Psoas muscle (tissue), 8 donors: ENCODE results near the gene TRIM42. TPM values are rescaled to one million over a fixed set of nuclear protein-coding genes. Genes with fewer than 3 reads are reported as not detected.

ENCODE experiments used
- ATAC-seq, 4 donors: fragments of 200-7000 bp; cut with Tn5 transposase; one replicate each; pipeline ENCODE4 v1.9.1; 2020; ENCODE audit warnings: moderate library complexity in 3 of 4, mild to moderate bottlenecking in 2 of 4
- DNase-seq, 2 donors: peaks; one replicate each; pipeline ENCODE4 v3.0.0-alpha.2; 2020
- H3K27ac ChIP-seq: fragments of 200-600 bp; one replicate; pipeline ENCODE4 v1.8.0; 2022
- H3K27me3 ChIP-seq, 3 donors: fragments of 200-600 bp in 1 of 3; one replicate each; pipeline versions ENCODE4 v1.6.1 to v1.8.0; 2013 to 2022; ENCODE audit warnings: low read length in 2 of 3, mild to moderate bottlenecking in 2 of 3, moderate library complexity in 1 of 3; ENCODE audit not compliant: insufficient read depth in 3 of 3
- H3K36me3 ChIP-seq, 2 donors: fragments of 200-600 bp in 1 of 2; one replicate each; pipeline versions ENCODE4 v1.6.1 to v1.8.0; 2013 to 2022; ENCODE audit warnings: low read depth in 1 of 2, mild to moderate bottlenecking in 1 of 2, moderate library complexity in 1 of 2; ENCODE audit not compliant: insufficient read depth in 1 of 2
- H3K4me1 ChIP-seq: fragments of 200-600 bp; one replicate; pipeline ENCODE4 v1.8.0; 2022
- H3K4me3 ChIP-seq: fragments of 200-600 bp; one replicate; pipeline ENCODE4 v1.8.0; 2022; ENCODE audit warnings: mild to moderate bottlenecking
- H3K9me3 ChIP-seq: fragments of 200-600 bp; one replicate; pipeline ENCODE4 v1.8.0; 2022
- WGBS, 3 donors: extraction: QIAGEN DNeasy Blood & Tissue Kit; methylation state at CpG; one replicate each; pipeline versions ENCODE4 v1.1.6 to v1.1.7; 2013; 5-methylcytosine and 5-hydroxymethylcytosine counted together
- intact Hi-C, 2 donors: fragments of 100-400 bp; cut with DNase I; formaldehyde crosslinking; loops; one replicate each; pipeline versions ENCODE4 v1.11.0 to v1.14.2; 2022
- polyA plus RNA-seq, 3 donors: library from polyadenylated mRNA; stranded (reverse); fragments of 200-250 nt; gene quantifications; one replicate each; pipeline ENCODE4 v1.2.3, GENCODE V29; 2013
- total RNA-seq, 4 donors: library from RNA; stranded (reverse); fragmentation: NEBNext Ultra II Directional in 2 of 4; extraction: Animal tissue kit (Norgen Biotek cat#: 25700) in 2 of 4; gene quantifications; one replicate each; pipeline versions ENCODE4 v1.2.1 to v1.2.4, GENCODE V29; 2021 to 2023
- TF ChIP-seq, protein P1 (sequence below): fragments of 200-600 bp; IDR thresholded peaks from one replicate; pipeline ENCODE4 v1.8.0; 2022; ENCODE audit warnings: antibody characterized with exemption
- donor health status: healthy with polysubstance abuse.
- donor health status: DM: no; HTN: no; CAD: no; lungs with moderate emphysema.
- donor health status: Bipolar disorder and iron deficiency.
- donor health status: healthy.
- donor health status: DM: yes; HTN: yes; CAD: no.
- donor health status: DM: no; HTN: no; CAD: no.
- donor health status: DM: no; HTN: no; CAD: no.
- donor health status: DM: yes; HTN: yes; CAD: no.

Gene TRIM42
- total and polyA plus RNA-seq, 7 donors: 0.06 TPM; not detected in 6

- Histone ChIP-seq H3K27ac (no peak overlapping the region), H3K9me3 (no peaks in the 10 kb centered on the region), H3K4me1 (no peaks in the 10 kb centered on the region), H3K4me3 (no peak overlapping the region), H3K27me3 (no peaks in the 10 kb centered on the region), H3K36me3 (no peaks in the 10 kb centered on the region)
- no peak for DNase-seq
- WGBS, 3 donors: 76 to 88% (median 86%) methylated on average over 5 of the region's 5 CpGs
- TF ChIP-seq, protein P1, sequence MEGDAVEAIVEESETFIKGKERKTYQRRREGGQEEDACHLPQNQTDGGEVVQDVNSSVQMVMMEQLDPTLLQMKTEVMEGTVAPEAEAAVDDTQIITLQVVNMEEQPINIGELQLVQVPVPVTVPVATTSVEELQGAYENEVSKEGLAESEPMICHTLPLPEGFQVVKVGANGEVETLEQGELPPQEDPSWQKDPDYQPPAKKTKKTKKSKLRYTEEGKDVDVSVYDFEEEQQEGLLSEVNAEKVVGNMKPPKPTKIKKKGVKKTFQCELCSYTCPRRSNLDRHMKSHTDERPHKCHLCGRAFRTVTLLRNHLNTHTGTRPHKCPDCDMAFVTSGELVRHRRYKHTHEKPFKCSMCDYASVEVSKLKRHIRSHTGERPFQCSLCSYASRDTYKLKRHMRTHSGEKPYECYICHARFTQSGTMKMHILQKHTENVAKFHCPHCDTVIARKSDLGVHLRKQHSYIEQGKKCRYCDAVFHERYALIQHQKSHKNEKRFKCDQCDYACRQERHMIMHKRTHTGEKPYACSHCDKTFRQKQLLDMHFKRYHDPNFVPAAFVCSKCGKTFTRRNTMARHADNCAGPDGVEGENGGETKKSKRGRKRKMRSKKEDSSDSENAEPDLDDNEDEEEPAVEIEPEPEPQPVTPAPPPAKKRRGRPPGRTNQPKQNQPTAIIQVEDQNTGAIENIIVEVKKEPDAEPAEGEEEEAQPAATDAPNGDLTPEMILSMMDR: no peak
- intact Hi-C loops: no loop called here
- no peak for ATAC-seq
Measured at GRCh38 chr3:140635276-140635675, 42.6 kb upstream of the TRIM42 start.

- Histone ChIP-seq H3K36me3 (no peaks in the 10 kb centered on the region), H3K4me3 (no peak overlapping the region), H3K27ac (no peak overlapping the region), H3K9me3 (no peaks in the 10 kb centered on the region), H3K4me1 (no peaks in the 10 kb centered on the region), H3K27me3 (no peaks in the 10 kb centered on the region)
- ATAC-seq: no peak
- intact Hi-C loops: no loop called here
- no peak for DNase-seq
- 63 to 67% (median 66%) methylated on average over 6 of the region's 6 CpGs for WGBS, 3 donors
- TF ChIP-seq, protein P1: no peak
Measured at GRCh38 chr3:140636406-140637138, 41.3 kb upstream of the TRIM42 start.

- Histone ChIP-seq H3K27me3 (no peaks in the 10 kb centered on the region), H3K4me3 (no peak overlapping the region), H3K4me1 (no peaks in the 10 kb centered on the region), H3K27ac (no peak overlapping the region), H3K36me3 (no peaks in the 10 kb centered on the region), H3K9me3 (no peaks in the 10 kb centered on the region)
- WGBS, 3 donors: 92 to 94% (median 93%) methylated on average over 17 to 23 of the region's 23 CpGs
- DNase-seq (no peak), ATAC-seq (no peak)
- intact Hi-C loops: no loop called here
- TF ChIP-seq, protein P1: no peak
Measured at GRCh38 chr3:140651287-140651686, 26.6 kb upstream of the TRIM42 start.

GRCh38 chr3:140655678-140656077 lies 22.2 kb upstream of the TRIM42 start:
- intact Hi-C loops: no loop called here
- ATAC-seq (no peak), DNase-seq (no peak)
- Histone ChIP-seq H3K9me3 (peaks cover 3% of the 10 kb centered on the region), H3K27ac (no peak overlapping the region), H3K36me3 (no peaks in the 10 kb centered on the region), H3K4me1 (no peaks in the 10 kb centered on the region), H3K27me3 (no peaks in the 10 kb centered on the region), H3K4me3 (no peak overlapping the region)
- TF ChIP-seq, protein P1: no peak
- 90 to 100% (median 91%) methylated on average over 1 of the region's 1 CpG for WGBS, 3 donors

GRCh38 chr3:140664111-140664510 lies 13.8 kb upstream of the TRIM42 start:
- WGBS, 3 donors: 59 to 70% (median 70%) methylated on average over 5 of the region's 5 CpGs
- no peak for DNase-seq
- H3K27me3 ChIP-seq: no peaks in the 10 kb centered on the region
- peaks cover 14% of the 10 kb centered on the region for H3K9me3 ChIP-seq
- no peaks in the 10 kb centered on the region for H3K4me1 ChIP-seq
- no peak for ATAC-seq
- TF ChIP-seq, protein P1: no peak
- intact Hi-C loops: no loop called here
- no peak overlapping the region for H3K27ac ChIP-seq
- no peaks in the 10 kb centered on the region for H3K36me3 ChIP-seq
- H3K4me3 ChIP-seq: no peak overlapping the region
